Loucy (cell line): ENCODE data around the gene MYO10.
A peak's percentile ranks its signal among the peaks of the same experiment; 100 is the strongest.

Source experiments
- H2AFZ ChIP-seq: fragments of 200-600 bp; sonication (generic); 2 replicates; pipeline ENCODE4 v1.6.0; 2016; ENCODE audit warnings: antibody characterized with exemption, mild to moderate bottlenecking, low read length, moderate library complexity
- H3F3A ChIP-seq: fragments of 200-600 bp; 2 replicates; pipeline ENCODE4 v1.6.0; 2016; ENCODE audit warnings: antibody characterized with exemption, low read depth, mild to moderate bottlenecking
- H3K27me3 ChIP-seq: fragments of 200-600 bp; sonication (generic); 2 replicates; pipeline ENCODE4 v1.6.1; 2014; ENCODE audit warnings: low read length, mild to moderate bottlenecking; ENCODE audit not compliant: insufficient read depth, poor library complexity, severe bottlenecking
- H3K36me3 ChIP-seq: fragments of 200-600 bp; sonication (generic); 2 replicates; pipeline ENCODE4 v1.6.1; 2016; ENCODE audit warnings: low read length; ENCODE audit not compliant: insufficient read depth
- H3K4me1 ChIP-seq: fragments of 200-600 bp; sonication (generic); 2 replicates; pipeline ENCODE4 v1.5.1; 2014; ENCODE audit warnings: low read length, mild to moderate bottlenecking; ENCODE audit not compliant: insufficient read depth, poor library complexity, severe bottlenecking
- H3K4me2 ChIP-seq: fragments of 200-600 bp; sonication (generic); 2 replicates; pipeline ENCODE4 v1.6.0; 2014; ENCODE audit warnings: antibody characterized with exemption, low read length, low read depth, mild to moderate bottlenecking; ENCODE audit not compliant: poor library complexity, severe bottlenecking
- H3K4me3 ChIP-seq: fragments of 200-600 bp; sonication (generic); 2 replicates; pipeline ENCODE4 v1.5.1; 2014; ENCODE audit warnings: low read length, mild to moderate bottlenecking, mixed read lengths; ENCODE audit not compliant: poor library complexity, severe bottlenecking
- H3K79me2 ChIP-seq: fragments of 200-600 bp; sonication (generic); 2 replicates; pipeline ENCODE4 v1.6.1; 2014; ENCODE audit warnings: low read length; ENCODE audit not compliant: insufficient read depth
- H3K9ac ChIP-seq: fragments of 200-600 bp; sonication (generic); 2 replicates; pipeline ENCODE4 v1.6.0; 2014; ENCODE audit warnings: mild to moderate bottlenecking, low read depth, low read length, moderate library complexity; ENCODE audit not compliant: poor library complexity, severe bottlenecking
- H3K9me2 ChIP-seq: fragments of 200-600 bp; sonication (generic); replicated peaks from 2 replicates; pipeline ENCODE4 v1.6.1; 2016; ENCODE audit warnings: low read depth, low read length, mixed read lengths
- H3K9me3 ChIP-seq: fragments of 200-600 bp; sonication (generic); 2 replicates; pipeline ENCODE4 v1.6.1; 2014; ENCODE audit warnings: mild to moderate bottlenecking, antibody characterized with exemption, low read length, low read depth; ENCODE audit not compliant: insufficient read depth
- H4K20me1 ChIP-seq: fragments of 200-600 bp; sonication (generic); 2 replicates; pipeline ENCODE4 v1.6.0; 2014; ENCODE audit warnings: antibody characterized with exemption, low read length, mild to moderate bottlenecking; ENCODE audit not compliant: insufficient read depth, poor library complexity, severe bottlenecking
- CTCF ChIP-seq: fragments of 200-600 bp; sonication (generic); conservative IDR thresholded peaks from 2 replicates; pipeline ENCODE4 v1.5.1; 2014; ENCODE audit warnings: mild to moderate bottlenecking, antibody characterized with exemption, low read length
- EZH2phosphoT487 ChIP-seq: fragments of 200-600 bp; IDR thresholded peaks from 2 replicates; pipeline ENCODE4 v1.6.1; 2018; ENCODE audit warnings: antibody characterized with exemption, mild to moderate bottlenecking, moderate library complexity, borderline replicate concordance

Gene MYO10

GRCh38 chr5:16768184-16768583, 167.9 kb downstream of the MYO10 start:
- no peaks in the 10 kb centered on the region for H3K9me3 ChIP-seq
- no peak overlapping the region for H3K4me3 ChIP-seq
- H3K27me3 ChIP-seq, result no peaks in the 10 kb centered on the region
- H3K79me2 ChIP-seq, result no peaks in the 10 kb centered on the region
- H3K9me2 ChIP-seq, result no peaks in the 10 kb centered on the region
- H3F3A ChIP-seq, result no peaks in the 10 kb centered on the region
- H3K9ac ChIP-seq, result no peak overlapping the region
- no peak overlapping the region for H3K4me2 ChIP-seq
- no peaks in the 10 kb centered on the region for H3K36me3 ChIP-seq
- TF ChIP-seq EZH2phosphoT487, result no peak
- TF ChIP-seq CTCF, result no peak
- H4K20me1 ChIP-seq, result no peaks in the 10 kb centered on the region
- H3K4me1 ChIP-seq, result no peaks in the 10 kb centered on the region
- H2AFZ ChIP-seq, result no peak overlapping the region

- Histone ChIP-seq H3K4me3 (no peak overlapping the region), H3F3A (no peaks in the 10 kb centered on the region), H3K9me3 (no peaks in the 10 kb centered on the region), H4K20me1 (no peaks in the 10 kb centered on the region), H3K9ac (no peak overlapping the region), H3K36me3 (no peaks in the 10 kb centered on the region), H2AFZ (no peak overlapping the region), H3K4me2 (no peak overlapping the region), H3K4me1 (peaks cover 5% of the 10 kb centered on the region), H3K79me2 (no peaks in the 10 kb centered on the region), H3K27me3 (no peaks in the 10 kb centered on the region), H3K9me2 (no peaks in the 10 kb centered on the region)
- TF ChIP-seq CTCF, result no peak
- no peak for TF ChIP-seq EZH2phosphoT487
These were observed 172.9 kb downstream of the MYO10 start for GRCh38 chr5:16763211-16763610.

GRCh38 chr5:16759147-16759773, 176.8 kb downstream of the MYO10 start:
- Histone ChIP-seq H2AFZ (peak overlapping the region; percentile 71), H3K9ac (peak overlapping the region; percentile 34), H3K79me2 (no peaks in the 10 kb centered on the region), H3F3A (no peaks in the 10 kb centered on the region), H3K4me2 (peak overlapping the region; percentile 49), H3K4me1 (peaks cover 5% of the 10 kb centered on the region), H4K20me1 (no peaks in the 10 kb centered on the region), H3K9me3 (no peaks in the 10 kb centered on the region), H3K27me3 (no peaks in the 10 kb centered on the region), H3K4me3 (no peak overlapping the region), H3K36me3 (no peaks in the 10 kb centered on the region), H3K9me2 (no peaks in the 10 kb centered on the region)
- TF ChIP-seq CTCF, result no peak
- TF ChIP-seq EZH2phosphoT487, result no peak
